ENCODE results near the gene TSPAN2. TPM values are rescaled to one million over a fixed set of nuclear protein-coding genes. Genes with fewer than 3 reads are reported as not detected.

TSPAN2 gene
- polyA plus RNA-seq, 3 donors = 3.5 to 20.6 (median 16.7) TPM

GRCh38 chr1:115114308-115114707 is 25.0 kb upstream of the TSPAN2 start:
- Mint-ChIP-seq H3K36me3 (no peaks in the 10 kb centered on the region), H3K9me3 (peaks cover 0 to 6% (median 2%) of the 10 kb centered on the region in 7 donors), H3K27me3 (ENCODE audit: low read depth in 3 of 3) (peaks cover 0 to 6% (median 0%) of the 10 kb centered on the region in 3 donors), H3K27ac (no peak overlapping the region), H3K4me1 (peaks cover 7% of the 10 kb centered on the region), H3K4me3 (no peak overlapping the region)
- H3K9ac ChIP-seq (ENCODE audit: insufficient read depth, low read length, poor library complexity, severe bottlenecking) = no peak overlapping the region
- H2AFZ ChIP-seq (ENCODE audit: insufficient read depth, low read depth, low read length, poor library complexity, severe bottlenecking) = no peak overlapping the region
- H3K79me2 ChIP-seq (ENCODE audit: insufficient read depth, low read length) = no peaks in the 10 kb centered on the region
- no peaks in the 10 kb centered on the region for H3K27me3 ChIP-seq (ENCODE audit: control insufficient read depth in 2 of 2, insufficient read depth in 2 of 2, low read length in 2 of 2)
- no peak for DNase-seq
- no peaks in the 10 kb centered on the region for H4K20me1 ChIP-seq (ENCODE audit: insufficient read depth, low read length)
- intact Hi-C loops (cut with micrococcal nuclease) = no loop called here
- H3K4me2 ChIP-seq (replicated peaks; ENCODE audit: extremely low read depth, low read length, poor library complexity, severe bottlenecking) = no peak overlapping the region
- H3K4me1 ChIP-seq (ENCODE audit: control insufficient read depth in 1 of 2, insufficient read depth in 2 of 2, low read length in 2 of 2) = peaks cover under 1 to 1% of the 10 kb centered on the region in 2 donors
- H3K36me3 ChIP-seq (replicated peaks in 1 of 2; ENCODE audit: control insufficient read depth in 1 of 2, insufficient read depth in 2 of 2, low read length in 2 of 2) = no peaks in the 10 kb centered on the region
- H3K27ac ChIP-seq (ENCODE audit: low read depth in 1 of 2, low read length in 2 of 2) = no peak overlapping the region
- no peaks in the 10 kb centered on the region for H3K9me3 ChIP-seq (replicated peaks in 1 of 2; ENCODE audit: control insufficient read depth in 1 of 2, insufficient read depth in 1 of 2, low read length in 2 of 2)
- WGBS (ENCODE audit: insufficient coverage) = no CpG with 5 or more reads among the region's 3 CpGs
- TF ChIP-seq CTCF (IDR thresholded peaks at IDR 0.05) = no peak
- no peak overlapping the region for H3K4me3 ChIP-seq (replicated peaks in 1 of 3; ENCODE audit: low read depth in 2 of 3, low read length in 3 of 3)

GRCh38 chr1:115113766-115114165 is 24.5 kb upstream of the TSPAN2 start:
- no peaks in the 10 kb centered on the region for H3K36me3 Mint-ChIP-seq
- H3K4me1 Mint-ChIP-seq = peaks cover 12% of the 10 kb centered on the region
- no peak overlapping the region for H3K27ac Mint-ChIP-seq
- no peak overlapping the region for H3K4me3 Mint-ChIP-seq
- Histone ChIP-seq H3K9ac (ENCODE audit: insufficient read depth, low read length, poor library complexity, severe bottlenecking) (no peak overlapping the region), H4K20me1 (ENCODE audit: insufficient read depth, low read length) (no peaks in the 10 kb centered on the region), H3K79me2 (ENCODE audit: insufficient read depth, low read length) (no peaks in the 10 kb centered on the region), H3K4me2 (replicated peaks; ENCODE audit: extremely low read depth, low read length, poor library complexity, severe bottlenecking) (no peak overlapping the region), H2AFZ (ENCODE audit: insufficient read depth, low read depth, low read length, poor library complexity, severe bottlenecking) (peak overlapping the region; percentile 7), H3K4me3 (replicated peaks in 1 of 3; ENCODE audit: low read depth in 2 of 3, low read length in 3 of 3) (no peak overlapping the region), H3K4me1 (ENCODE audit: control insufficient read depth in 1 of 2, insufficient read depth in 2 of 2, low read length in 2 of 2) (peaks cover 6 to 7% of the 10 kb centered on the region in 2 donors), H3K9me3 (replicated peaks in 1 of 2; ENCODE audit: control insufficient read depth in 1 of 2, insufficient read depth in 1 of 2, low read length in 2 of 2) (no peaks in the 10 kb centered on the region), H3K27ac (ENCODE audit: low read depth in 1 of 2, low read length in 2 of 2) (no peak overlapping the region), H3K27me3 (ENCODE audit: control insufficient read depth in 2 of 2, insufficient read depth in 2 of 2, low read length in 2 of 2) (no peaks in the 10 kb centered on the region), H3K36me3 (replicated peaks in 1 of 2; ENCODE audit: control insufficient read depth in 1 of 2, insufficient read depth in 2 of 2, low read length in 2 of 2) (no peaks in the 10 kb centered on the region)
- WGBS (ENCODE audit: insufficient coverage) = 64% methylated on average over 2 of the region's 4 CpGs
- no peak for TF ChIP-seq CTCF (IDR thresholded peaks at IDR 0.05)
- DNase-seq = no peak
- H3K27me3 Mint-ChIP-seq (ENCODE audit: low read depth in 3 of 3) = peaks cover 0 to 6% (median 0%) of the 10 kb centered on the region in 3 donors
- H3K9me3 Mint-ChIP-seq = peaks cover 0 to 3% (median under 1%) of the 10 kb centered on the region in 7 donors
- intact Hi-C loops (cut with micrococcal nuclease) = loop anchor here in 1 of 2 donors (2.0 kb wide), 1 partner anchor 135 kb away; no protein-coding TSS in a partner anchor

All from CD14-positive monocyte (primary cell).